ENCODE data around the gene ZNF736.

Gene ZNF736

DNA sequence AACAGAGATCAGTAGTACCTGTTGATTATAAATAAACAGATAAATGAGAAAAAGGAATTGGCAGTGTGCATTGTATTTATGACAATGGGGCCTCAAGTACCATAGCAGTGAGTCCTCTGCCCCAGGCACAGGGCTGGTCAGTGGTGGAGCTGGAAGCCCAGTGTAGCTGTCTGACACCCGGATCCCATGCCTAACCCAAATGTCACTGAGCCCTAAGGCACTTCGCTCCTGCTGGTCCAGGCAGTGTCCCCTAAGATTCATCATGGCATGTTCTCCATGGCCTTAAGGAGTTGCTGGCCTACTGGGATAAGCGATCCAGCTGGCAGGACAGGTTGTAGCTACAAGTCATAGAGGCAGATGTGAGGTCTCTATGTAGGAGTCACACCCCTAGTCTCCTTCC lies 3.3 kb upstream of the ZNF736 start:
- TF ChIP-seq, protein P1, sequence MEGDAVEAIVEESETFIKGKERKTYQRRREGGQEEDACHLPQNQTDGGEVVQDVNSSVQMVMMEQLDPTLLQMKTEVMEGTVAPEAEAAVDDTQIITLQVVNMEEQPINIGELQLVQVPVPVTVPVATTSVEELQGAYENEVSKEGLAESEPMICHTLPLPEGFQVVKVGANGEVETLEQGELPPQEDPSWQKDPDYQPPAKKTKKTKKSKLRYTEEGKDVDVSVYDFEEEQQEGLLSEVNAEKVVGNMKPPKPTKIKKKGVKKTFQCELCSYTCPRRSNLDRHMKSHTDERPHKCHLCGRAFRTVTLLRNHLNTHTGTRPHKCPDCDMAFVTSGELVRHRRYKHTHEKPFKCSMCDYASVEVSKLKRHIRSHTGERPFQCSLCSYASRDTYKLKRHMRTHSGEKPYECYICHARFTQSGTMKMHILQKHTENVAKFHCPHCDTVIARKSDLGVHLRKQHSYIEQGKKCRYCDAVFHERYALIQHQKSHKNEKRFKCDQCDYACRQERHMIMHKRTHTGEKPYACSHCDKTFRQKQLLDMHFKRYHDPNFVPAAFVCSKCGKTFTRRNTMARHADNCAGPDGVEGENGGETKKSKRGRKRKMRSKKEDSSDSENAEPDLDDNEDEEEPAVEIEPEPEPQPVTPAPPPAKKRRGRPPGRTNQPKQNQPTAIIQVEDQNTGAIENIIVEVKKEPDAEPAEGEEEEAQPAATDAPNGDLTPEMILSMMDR (IDR thresholded peaks at IDR 0.05) = no peak

DNA sequence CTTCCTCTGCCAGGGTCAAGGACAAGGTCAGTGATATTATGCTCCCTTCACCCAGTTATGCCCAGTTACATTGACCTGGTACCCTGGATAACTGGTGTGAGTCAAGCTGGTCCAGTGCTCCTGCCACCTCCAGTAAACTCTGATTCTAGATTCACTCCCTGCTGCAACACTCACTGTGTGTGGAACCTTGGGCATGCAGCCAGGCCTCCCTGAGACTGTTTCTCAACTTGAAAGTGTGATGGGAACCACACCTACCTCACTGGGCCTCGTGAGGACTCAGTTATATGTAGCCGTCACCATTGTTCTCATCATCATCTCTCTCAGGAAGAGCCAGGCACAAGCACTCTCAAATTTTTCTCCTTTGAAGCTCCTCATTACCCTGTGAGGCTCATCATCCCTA lies 935 bp upstream of the ZNF736 start:
- TF ChIP-seq, protein P1 (IDR thresholded peaks at IDR 0.05) = no peak

DNA sequence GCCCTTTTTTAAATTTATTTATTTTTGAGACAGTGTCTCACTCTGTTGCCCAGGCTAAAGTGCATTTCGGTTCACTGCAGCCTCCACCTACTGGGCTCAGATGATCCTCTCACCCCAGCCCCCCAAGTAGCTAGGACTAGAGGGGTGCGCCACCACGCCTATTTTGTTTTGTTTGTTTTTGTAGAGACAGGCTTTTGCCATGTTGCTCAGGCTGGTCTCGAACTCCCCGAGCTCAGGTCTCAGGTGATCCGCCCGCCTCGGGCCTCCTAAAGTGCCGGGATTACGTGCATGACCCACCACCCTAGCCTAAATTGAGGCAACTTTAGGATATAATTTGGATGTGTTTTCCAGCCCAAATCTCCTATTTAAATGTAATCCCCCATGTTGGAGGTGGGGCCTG lies 805 bp downstream of the ZNF736 start:
- TF ChIP-seq, protein P1 (IDR thresholded peaks at IDR 0.05) = no peak

DNA sequence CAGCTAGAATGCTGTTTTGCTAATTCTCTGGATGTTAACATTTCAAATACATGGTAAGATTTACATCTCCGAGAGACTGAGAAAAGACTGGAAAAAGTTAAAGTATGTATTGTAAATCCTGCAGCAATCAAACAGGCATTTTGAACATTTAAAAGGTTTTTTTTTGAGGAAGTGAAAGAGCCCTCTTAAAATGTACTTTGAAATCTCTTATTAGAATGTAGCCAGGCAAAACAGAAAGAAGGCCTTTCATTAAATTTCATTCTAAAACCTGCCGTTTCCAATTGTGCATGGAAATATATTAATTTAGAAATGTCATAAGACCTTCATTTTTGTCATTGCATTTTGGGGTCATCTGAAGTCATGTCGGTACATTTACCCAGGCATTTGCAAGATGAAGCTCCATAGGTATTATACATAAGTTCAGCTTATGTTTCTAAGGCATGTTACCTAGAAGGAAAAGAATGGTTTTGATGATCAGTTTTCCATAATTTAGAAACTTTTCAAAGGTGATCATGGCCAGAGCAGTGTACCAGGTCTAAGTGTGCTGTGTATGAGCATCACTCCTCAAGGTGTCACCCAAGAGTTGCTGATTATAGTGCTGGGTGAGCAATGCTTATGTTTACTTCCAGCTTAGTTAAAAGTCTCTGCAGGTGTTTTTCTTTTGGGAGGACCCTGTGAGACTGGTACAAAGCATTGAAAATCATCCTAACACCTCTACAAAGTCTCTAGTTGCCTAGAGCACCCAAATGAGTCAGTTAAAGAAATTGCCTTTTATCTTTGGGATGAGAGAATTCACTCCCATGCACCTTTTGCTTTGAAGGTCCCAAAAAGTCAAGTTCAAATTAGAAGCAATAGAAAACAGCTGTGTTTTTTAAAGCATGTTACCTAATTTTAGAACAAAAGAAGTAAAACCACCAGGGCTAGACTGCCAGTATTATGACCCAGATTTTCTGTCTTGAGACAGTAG lies 7.1 kb downstream of the ZNF736 start:
- TF ChIP-seq, protein P1 (IDR thresholded peaks at IDR 0.05) = no peak

DNA sequence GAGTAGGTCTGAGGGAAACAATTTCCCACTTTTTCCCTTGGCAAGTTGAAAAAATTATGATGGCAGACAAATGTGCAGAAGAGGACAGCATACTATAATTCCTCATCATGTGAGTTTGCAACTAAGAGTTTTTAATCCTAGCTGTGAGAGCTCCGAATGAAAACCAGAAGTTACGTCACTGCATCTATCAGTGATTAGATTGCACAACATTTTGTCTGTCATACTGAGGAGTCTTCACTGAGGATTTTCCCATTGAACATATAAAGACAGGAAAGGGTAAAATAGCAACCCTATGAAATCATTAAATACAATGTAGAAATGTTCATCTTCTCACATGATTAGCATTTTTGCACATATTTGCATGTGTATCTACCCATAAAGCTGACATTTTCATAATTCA lies 45.8 kb downstream of the ZNF736 start:
- TF ChIP-seq, protein P1 (IDR thresholded peaks at IDR 0.05) = no peak

DNA sequence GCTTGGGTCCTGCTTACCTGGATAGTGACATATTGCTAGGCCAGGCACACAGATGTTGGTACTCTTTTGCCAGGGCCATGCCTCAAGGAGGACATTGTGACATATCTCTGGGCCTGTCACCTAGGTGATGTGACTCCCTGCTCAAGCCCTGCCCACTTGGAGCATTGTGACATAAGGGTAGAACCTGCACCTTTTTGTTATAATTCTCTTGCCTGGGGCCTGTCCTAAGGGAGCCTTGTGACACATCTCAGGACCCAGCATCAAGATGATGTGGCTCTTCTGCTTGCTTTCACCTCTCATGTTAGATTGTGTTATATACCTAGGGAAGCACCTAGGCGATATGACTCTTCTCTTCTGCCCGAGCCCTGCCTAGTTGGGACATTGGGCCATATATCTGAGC lies 57.4 kb downstream of the ZNF736 start:
- TF ChIP-seq, protein P1 (IDR thresholded peaks at IDR 0.05) = no peak

DNA sequence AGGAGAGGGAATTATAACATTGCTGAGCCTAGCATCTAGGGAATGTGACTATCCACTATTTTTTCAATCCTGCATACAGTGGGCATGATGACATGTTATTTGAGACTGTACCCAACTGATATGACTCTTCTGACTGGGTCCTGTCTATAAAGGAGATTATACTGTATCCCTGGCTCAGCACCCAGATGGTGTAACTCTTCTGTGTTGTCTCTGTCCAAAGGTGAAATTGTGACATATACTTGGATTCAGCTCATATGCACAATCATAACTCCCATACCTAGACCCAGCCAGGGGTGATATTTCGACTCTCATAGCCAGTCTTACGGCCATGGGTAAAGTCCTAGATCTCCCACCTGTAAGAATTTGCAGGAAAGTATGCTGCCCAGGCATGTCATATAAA lies 59.3 kb downstream of the ZNF736 start:
- TF ChIP-seq, protein P1 (IDR thresholded peaks at IDR 0.05) = no peak

All from LNCAP (cell line).